ENCODE data around the gene PMFBP1.

DNA sequence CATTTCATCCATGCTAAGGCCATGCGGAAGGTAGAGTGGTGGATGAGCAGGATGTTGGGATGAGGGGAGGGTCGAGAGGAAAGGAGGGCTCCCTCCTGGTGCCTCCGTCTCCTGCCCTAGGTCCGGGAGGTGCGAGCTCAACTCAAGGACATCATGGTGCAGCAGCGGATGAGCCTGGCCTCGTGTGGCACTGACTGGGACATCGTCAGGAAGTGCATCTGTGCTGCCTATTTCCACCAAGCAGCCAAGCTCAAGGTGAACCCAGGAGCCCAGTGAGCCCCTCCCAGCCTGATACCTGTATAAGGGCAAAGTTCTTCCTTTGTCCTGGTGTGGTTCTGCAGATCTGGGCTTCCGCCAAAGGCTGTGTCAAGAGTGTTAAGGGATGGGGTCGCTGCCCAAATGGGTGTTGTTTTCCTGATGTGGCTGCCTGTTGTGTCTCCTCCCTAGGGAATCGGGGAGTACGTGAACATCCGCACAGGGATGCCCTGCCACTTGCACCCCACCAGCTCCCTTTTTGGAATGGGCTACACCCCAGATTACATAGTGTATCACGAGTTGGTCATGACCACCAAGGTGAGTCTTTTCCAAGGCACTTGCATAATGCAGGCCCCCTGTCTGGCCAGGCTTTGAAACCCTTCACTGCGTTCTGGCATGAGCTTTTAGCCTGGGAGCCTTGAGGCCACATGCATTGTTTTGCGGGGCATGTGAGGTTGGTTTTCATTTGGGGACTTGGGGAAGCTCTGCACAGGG lies 63.4 kb downstream of the PMFBP1 start:
- TF ChIP-seq POLR2A (IDR thresholded peaks at IDR 0.05), result no peak
- TF ChIP-seq, protein P1, sequence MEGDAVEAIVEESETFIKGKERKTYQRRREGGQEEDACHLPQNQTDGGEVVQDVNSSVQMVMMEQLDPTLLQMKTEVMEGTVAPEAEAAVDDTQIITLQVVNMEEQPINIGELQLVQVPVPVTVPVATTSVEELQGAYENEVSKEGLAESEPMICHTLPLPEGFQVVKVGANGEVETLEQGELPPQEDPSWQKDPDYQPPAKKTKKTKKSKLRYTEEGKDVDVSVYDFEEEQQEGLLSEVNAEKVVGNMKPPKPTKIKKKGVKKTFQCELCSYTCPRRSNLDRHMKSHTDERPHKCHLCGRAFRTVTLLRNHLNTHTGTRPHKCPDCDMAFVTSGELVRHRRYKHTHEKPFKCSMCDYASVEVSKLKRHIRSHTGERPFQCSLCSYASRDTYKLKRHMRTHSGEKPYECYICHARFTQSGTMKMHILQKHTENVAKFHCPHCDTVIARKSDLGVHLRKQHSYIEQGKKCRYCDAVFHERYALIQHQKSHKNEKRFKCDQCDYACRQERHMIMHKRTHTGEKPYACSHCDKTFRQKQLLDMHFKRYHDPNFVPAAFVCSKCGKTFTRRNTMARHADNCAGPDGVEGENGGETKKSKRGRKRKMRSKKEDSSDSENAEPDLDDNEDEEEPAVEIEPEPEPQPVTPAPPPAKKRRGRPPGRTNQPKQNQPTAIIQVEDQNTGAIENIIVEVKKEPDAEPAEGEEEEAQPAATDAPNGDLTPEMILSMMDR (IDR thresholded peaks at IDR 0.05), result no peak

Data from Peyer's patch (tissue), 4 donors.